HepG2 (cell line): Measurements from ENCODE around the gene FAH. TPM values are rescaled to one million over a fixed set of nuclear protein-coding genes. Genes with fewer than 3 reads are reported as not detected.

Experiments
- ASH2L ChIP-seq: fragments of 300-600, 200-600 bp; sonication (generic); IDR thresholded peaks from 2 replicates; pipeline ENCODE4 v1.7.0; 2017; ENCODE audit warnings: low read depth, mild to moderate bottlenecking, moderate library complexity, mixed read lengths, low read length; ENCODE audit not compliant: insufficient read length
- CHCHD3 ChIP-seq: sonication (generic); formaldehyde crosslinking; IDR thresholded peaks from 2 replicates; pipeline ENCODE4 v1.8.0; 2022; ENCODE audit warnings: mild to moderate bottlenecking, missing genetic modification reagents, moderate library complexity
- EED ChIP-seq: sonication (generic); formaldehyde crosslinking; IDR thresholded peaks from 2 replicates; pipeline ENCODE4 v1.5.0; 2020; ENCODE audit warnings: mild to moderate bottlenecking, missing genetic modification reagents
- ELF1 ChIP-seq: sonication (generic); formaldehyde crosslinking; IDR thresholded peaks from 2 replicates; pipeline ENCODE4 v1.4.0; 2020; ENCODE audit warnings: missing genetic modification reagents
- FOXC1 ChIP-seq: sonication (generic); formaldehyde crosslinking; IDR thresholded peaks from 2 replicates; pipeline ENCODE4 v1.8.0; 2022; ENCODE audit warnings: mild to moderate bottlenecking, missing genetic modification reagents, borderline replicate concordance
- GATAD2A ChIP-seq: IDR thresholded peaks from 2 replicates; pipeline ENCODE4 v1.6.1; 2016
- GTF2F1 ChIP-seq: fragments of 150-350 bp; IDR thresholded peaks from 2 replicates; pipeline ENCODE4 v1.6.1; 2014; ENCODE audit warnings: low read length
- JUN ChIP-seq: sonication (generic); formaldehyde crosslinking; IDR thresholded peaks from 2 replicates; pipeline ENCODE4 v1.4.0; 2020; ENCODE audit warnings: mild to moderate bottlenecking, missing genetic modification reagents
- PITX1 ChIP-seq: sonication (generic); formaldehyde crosslinking; IDR thresholded peaks from 2 replicates; pipeline ENCODE4 v1.5.1; 2020; ENCODE audit warnings: mild to moderate bottlenecking, missing genetic modification reagents
- PLRG1 ChIP-seq: fragments of 450-650 bp; conservative IDR thresholded peaks from 2 replicates; pipeline ENCODE4 v1.6.1; 2016
- SP1 ChIP-seq, 2 experiments: fragments of 450-650 bp in 1 of 2; sonication (generic) in 1 of 2; formaldehyde crosslinking in 1 of 2; IDR thresholded peaks; 2 replicates each; pipeline versions ENCODE4 v1.4.0 to v1.6.1; 2016 to 2020; ENCODE audit warnings: missing genetic modification reagents in 1 of 2
- ZBTB1 ChIP-seq: sonication (generic); formaldehyde crosslinking; IDR thresholded peaks from 2 replicates; pipeline ENCODE4 v1.4.0; 2020; ENCODE audit warnings: missing genetic modification reagents, borderline replicate concordance
- ZNF232 ChIP-seq: sonication (generic); formaldehyde crosslinking; IDR thresholded peaks from 2 replicates; pipeline ENCODE4 v1.4.0; 2020; ENCODE audit warnings: missing genetic modification reagents, borderline replicate concordance
- ZNF510 ChIP-seq: sonication (generic); formaldehyde crosslinking; IDR thresholded peaks from 2 replicates; pipeline ENCODE4 v1.4.0; 2020; ENCODE audit warnings: low read depth, mild to moderate bottlenecking, missing genetic modification reagents
- ZNF550 ChIP-seq: sonication (generic); formaldehyde crosslinking; IDR thresholded peaks from 2 replicates; pipeline ENCODE4 v1.4.0; 2020; ENCODE audit warnings: mild to moderate bottlenecking, missing genetic modification reagents, borderline replicate concordance
- ZNF761 ChIP-seq: sonication (generic); formaldehyde crosslinking; conservative IDR thresholded peaks from 2 replicates; pipeline ENCODE4 v1.4.0; 2020; ENCODE audit warnings: mild to moderate bottlenecking, missing genetic modification reagents
- polyA plus RNA-seq, 8 experiments: library from polyadenylated mRNA; depleted of rRNA in 3 of 8; stranded (reverse) in 7 of 8; unstranded in 1 of 8; fragments of >200 nt; fragmentation: Illumina TruSeq in 4 of 8; extraction: Trizol in 4 of 8; gene quantifications; 2 replicates each; pipeline versions ENCODE4 v1.2.1 to v1.2.3, GENCODE V29; 2011 to 2016; ENCODE audit warnings: low read depth in 4 of 8, missing spikeins in 1 of 8, mixed read lengths in 1 of 8; ENCODE audit not compliant: insufficient read depth in 1 of 8
- total RNA-seq, 5 experiments: library from RNA; depleted of rRNA; stranded (reverse); fragments of >200 nt; fragmentation: Illumina TruSeq; extraction: Trizol; gene quantifications; 2 replicates each; pipeline ENCODE4 v1.2.3, GENCODE V29; 2016; ENCODE audit warnings: low read depth in 1 of 5
- TF ChIP-seq, protein P1 (sequence below): sonication (generic); formaldehyde crosslinking; IDR thresholded peaks from 2 replicates; pipeline ENCODE4 v1.8.1; 2023; ENCODE audit warnings: missing genetic modification reagents, inconsistent platforms, borderline replicate concordance
- TF ChIP-seq, protein P2 (sequence below): sonication (generic); formaldehyde crosslinking; IDR thresholded peaks from 2 replicates; pipeline ENCODE4 v1.5.1; 2020; ENCODE audit warnings: mild to moderate bottlenecking, missing genetic modification reagents, borderline replicate concordance

Gene FAH
- total and polyA plus RNA-seq, 2 of the 13 experiments (the other 11 are each of a cell fraction or from before 2014, with no cell fraction given) = 36.6 to 75.0 TPM

DNA sequence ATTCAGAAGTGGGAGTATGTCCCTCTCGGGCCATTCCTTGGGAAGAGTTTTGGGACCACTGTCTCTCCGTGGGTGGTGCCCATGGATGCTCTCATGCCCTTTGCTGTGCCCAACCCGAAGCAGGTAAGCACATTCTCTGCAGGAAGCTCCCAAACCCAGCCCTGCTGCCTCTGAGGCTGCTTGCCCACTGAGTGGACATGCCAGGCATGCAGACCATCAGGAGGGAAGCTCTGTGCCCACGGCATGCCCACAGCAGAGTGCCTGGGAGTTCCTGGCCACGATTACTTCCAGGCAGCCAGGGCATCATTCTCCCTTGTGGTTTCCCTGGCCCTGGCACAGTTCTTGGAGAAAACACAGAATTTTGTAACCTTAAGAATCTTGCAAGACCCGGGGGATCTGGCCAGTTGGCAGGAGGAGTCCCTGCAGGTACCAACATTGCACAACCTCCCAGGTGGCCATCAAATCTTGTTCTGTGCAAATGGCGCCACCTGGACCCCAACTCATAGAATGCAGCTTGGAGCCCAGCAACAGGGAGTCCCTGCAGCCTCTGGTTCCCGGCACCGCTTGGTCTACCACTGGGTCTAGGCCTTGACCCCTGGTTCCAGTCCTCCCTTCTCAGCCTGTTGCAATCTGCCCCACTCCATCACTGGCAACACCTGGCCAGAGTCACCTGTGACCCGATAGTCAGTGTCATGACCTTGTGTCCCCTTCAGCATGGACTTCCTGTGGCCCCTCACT lies 20.4 kb downstream of the FAH start (continued):
- no peak for TF ChIP-seq ASH2L
- no peak for TF ChIP-seq JUN (CRISPR knock-in tag)
- no peak for TF ChIP-seq FOXC1 (CRISPR knock-in tag)
- no peak for TF ChIP-seq CHCHD3 (CRISPR knock-in tag)
- no peak for TF ChIP-seq ELF1 (CRISPR knock-in tag)
- TF ChIP-seq EED = no peak
- TF ChIP-seq, protein P1, sequence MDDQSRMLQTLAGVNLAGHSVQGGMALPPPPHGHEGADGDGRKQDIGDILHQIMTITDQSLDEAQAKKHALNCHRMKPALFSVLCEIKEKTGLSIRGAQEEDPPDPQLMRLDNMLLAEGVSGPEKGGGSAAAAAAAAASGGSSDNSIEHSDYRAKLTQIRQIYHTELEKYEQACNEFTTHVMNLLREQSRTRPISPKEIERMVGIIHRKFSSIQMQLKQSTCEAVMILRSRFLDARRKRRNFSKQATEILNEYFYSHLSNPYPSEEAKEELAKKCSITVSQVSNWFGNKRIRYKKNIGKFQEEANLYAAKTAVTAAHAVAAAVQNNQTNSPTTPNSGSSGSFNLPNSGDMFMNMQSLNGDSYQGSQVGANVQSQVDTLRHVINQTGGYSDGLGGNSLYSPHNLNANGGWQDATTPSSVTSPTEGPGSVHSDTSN (CRISPR knock-in tag) = no peak
- TF ChIP-seq ZNF232 (CRISPR knock-in tag) = no peak
- no peak for TF ChIP-seq ZBTB1 (CRISPR knock-in tag)
- TF ChIP-seq, protein P2, sequence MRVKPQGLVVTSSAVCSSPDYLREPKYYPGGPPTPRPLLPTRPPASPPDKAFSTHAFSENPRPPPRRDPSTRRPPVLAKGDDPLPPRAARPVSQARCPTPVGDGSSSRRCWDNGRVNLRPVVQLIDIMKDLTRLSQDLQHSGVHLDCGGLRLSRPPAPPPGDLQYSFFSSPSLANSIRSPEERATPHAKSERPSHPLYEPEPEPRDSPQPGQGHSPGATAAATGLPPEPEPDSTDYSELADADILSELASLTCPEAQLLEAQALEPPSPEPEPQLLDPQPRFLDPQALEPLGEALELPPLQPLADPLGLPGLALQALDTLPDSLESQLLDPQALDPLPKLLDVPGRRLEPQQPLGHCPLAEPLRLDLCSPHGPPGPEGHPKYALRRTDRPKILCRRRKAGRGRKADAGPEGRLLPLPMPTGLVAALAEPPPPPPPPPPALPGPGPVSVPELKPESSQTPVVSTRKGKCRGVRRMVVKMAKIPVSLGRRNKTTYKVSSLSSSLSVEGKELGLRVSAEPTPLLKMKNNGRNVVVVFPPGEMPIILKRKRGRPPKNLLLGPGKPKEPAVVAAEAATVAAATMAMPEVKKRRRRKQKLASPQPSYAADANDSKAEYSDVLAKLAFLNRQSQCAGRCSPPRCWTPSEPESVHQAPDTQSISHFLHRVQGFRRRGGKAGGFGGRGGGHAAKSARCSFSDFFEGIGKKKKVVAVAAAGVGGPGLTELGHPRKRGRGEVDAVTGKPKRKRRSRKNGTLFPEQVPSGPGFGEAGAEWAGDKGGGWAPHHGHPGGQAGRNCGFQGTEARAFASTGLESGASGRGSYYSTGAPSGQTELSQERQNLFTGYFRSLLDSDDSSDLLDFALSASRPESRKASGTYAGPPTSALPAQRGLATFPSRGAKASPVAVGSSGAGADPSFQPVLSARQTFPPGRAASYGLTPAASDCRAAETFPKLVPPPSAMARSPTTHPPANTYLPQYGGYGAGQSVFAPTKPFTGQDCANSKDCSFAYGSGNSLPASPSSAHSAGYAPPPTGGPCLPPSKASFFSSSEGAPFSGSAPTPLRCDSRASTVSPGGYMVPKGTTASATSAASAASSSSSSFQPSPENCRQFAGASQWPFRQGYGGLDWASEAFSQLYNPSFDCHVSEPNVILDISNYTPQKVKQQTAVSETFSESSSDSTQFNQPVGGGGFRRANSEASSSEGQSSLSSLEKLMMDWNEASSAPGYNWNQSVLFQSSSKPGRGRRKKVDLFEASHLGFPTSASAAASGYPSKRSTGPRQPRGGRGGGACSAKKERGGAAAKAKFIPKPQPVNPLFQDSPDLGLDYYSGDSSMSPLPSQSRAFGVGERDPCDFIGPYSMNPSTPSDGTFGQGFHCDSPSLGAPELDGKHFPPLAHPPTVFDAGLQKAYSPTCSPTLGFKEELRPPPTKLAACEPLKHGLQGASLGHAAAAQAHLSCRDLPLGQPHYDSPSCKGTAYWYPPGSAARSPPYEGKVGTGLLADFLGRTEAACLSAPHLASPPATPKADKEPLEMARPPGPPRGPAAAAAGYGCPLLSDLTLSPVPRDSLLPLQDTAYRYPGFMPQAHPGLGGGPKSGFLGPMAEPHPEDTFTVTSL (CRISPR knock-in tag) = no peak
- TF ChIP-seq ZNF550 (CRISPR knock-in tag) = no peak
- no peak for TF ChIP-seq SP1 (IDR thresholded peaks at IDR 0.05)
- TF ChIP-seq SP1 (CRISPR knock-in tag; IDR thresholded peaks at IDR 0.05) = no peak
- TF ChIP-seq GTF2F1 = no peak
- TF ChIP-seq ZNF510 (CRISPR knock-in tag) = no peak
- no peak for TF ChIP-seq PLRG1
- no peak for TF ChIP-seq ZNF761
- TF ChIP-seq PITX1 (CRISPR knock-in tag) = no peak
- peak; percentile 35; the same call in 1 of the 2 replicates for TF ChIP-seq GATAD2A (CRISPR knock-in tag)
